DMS 273 treated with DMSO at 0.1 percent for 48 hours (cell line): Measurements from ENCODE around the gene GPR89A.
"Not testable (repeated sequence)": the region's sequence is repeated elsewhere in the genome, so short reads cannot be mapped to it uniquely, and the experiment has no call there.

Experiments used
- DNase-seq: peaks from one replicate; lab custom pipeline; 2025; lab: John Stamatoyannopoulos, UW

The GPR89A gene

GRCh38 chr1:145607833-145608733 is at the start of gene GPR89A:
TSS of gene GPR89A (plus strand) at chr1:145607988. CDS start at chr1:145608134, 146 bp downstream.
- peak; percentile 79 for DNase-seq

GRCh38 chr1:145586820-145587219 is 21.0 kb upstream of the GPR89A start:
- DNase-seq, result not testable (repeated sequence)

- not testable (repeated sequence) for DNase-seq
Measured at GRCh38 chr1:145590806-145591205, 17.0 kb upstream of the GPR89A start.

- not testable (repeated sequence) for DNase-seq
Measured at GRCh38 chr1:145592347-145592746, 15.4 kb upstream of the GPR89A start.

- DNase-seq, result not testable (repeated sequence)
Measured at GRCh38 chr1:145595421-145595820, 12.4 kb upstream of the GPR89A start.

- DNase-seq, result not testable (repeated sequence)
Measured at GRCh38 chr1:145596236-145596635, 11.6 kb upstream of the GPR89A start.

GRCh38 chr1:145599426-145599825 is 8.4 kb upstream of the GPR89A start:
- DNase-seq, result not testable (repeated sequence)

GRCh38 chr1:145601593-145601992 is 6.2 kb upstream of the GPR89A start:
- no peak for DNase-seq

- DNase-seq, result not testable (repeated sequence)
Measured at GRCh38 chr1:145606840-145607239, 948 bp upstream of the GPR89A start.

GRCh38 chr1:145607289-145607688 is 499 bp upstream of the GPR89A start:
- DNase-seq, result not testable (repeated sequence)

- DNase-seq, result not testable (repeated sequence)
Measured at GRCh38 chr1:145610744-145611143, 3.0 kb downstream of the GPR89A start.

- not testable (repeated sequence) for DNase-seq
Measured at GRCh38 chr1:145620073-145620472, 12.3 kb downstream of the GPR89A start.

GRCh38 chr1:145622177-145622576 is 14.4 kb downstream of the GPR89A start:
- DNase-seq, result not testable (repeated sequence)

GRCh38 chr1:145636237-145636636 is 28.4 kb downstream of the GPR89A start:
- DNase-seq, result not testable (repeated sequence)

GRCh38 chr1:145641886-145642285 is 34.1 kb downstream of the GPR89A start:
- not testable (repeated sequence) for DNase-seq

- not testable (repeated sequence) for DNase-seq
Measured at GRCh38 chr1:145643990-145644389, 36.2 kb downstream of the GPR89A start.

GRCh38 chr1:145656245-145656943 is 48.6 kb downstream of the GPR89A start:
- not testable (repeated sequence) for DNase-seq

GRCh38 chr1:145662502-145662901 is 54.7 kb downstream of the GPR89A start:
- DNase-seq, result not testable (repeated sequence)

GRCh38 chr1:145665015-145665414 is 57.2 kb downstream of the GPR89A start:
- not testable (repeated sequence) for DNase-seq

- not testable (repeated sequence) for DNase-seq
Measured at GRCh38 chr1:145670995-145671745, 63.4 kb downstream of the GPR89A start.

GRCh38 chr1:145673217-145673616 is 65.4 kb downstream of the GPR89A start:
- DNase-seq, result not testable (repeated sequence)

- DNase-seq, result not testable (repeated sequence)
Measured at GRCh38 chr1:145684858-145685257, 77.1 kb downstream of the GPR89A start.
